HEK293 (cell line): ENCODE data around the gene HSPA8.

Source experiments
- CTCF ChIA-PET: fragments of 350-600 bp; formaldehyde crosslinking; extraction: SDS; loops from one replicate; lab custom pipeline; 2021; ENCODE audit warnings: antibody characterized with exemption; lab: Yijun Ruan, JAX
- POLR2A ChIA-PET: fragments of 300-600 bp; formaldehyde crosslinking; extraction: SDS; loops from one replicate; lab custom pipeline; 2020; ENCODE audit warnings: antibody characterized with exemption, inconsistent platforms; lab: Yijun Ruan, JAX
- H3K27ac ChIP-seq: fragments of 200-500 bp; sonication (Bioruptor generic); 2 replicates; pipeline ENCODE4 v1.5.1; 2014; ENCODE audit warnings: low read depth, low read length, control low read depth, inconsistent platforms; ENCODE audit errors: extremely low read depth
- H3K36me3 ChIP-seq, 2 experiments: fragments of 200-500 bp in 1 of 2; sonication (Bioruptor generic) in 1 of 2; 1 replicate in 1 of 2; 2 replicates in 1 of 2; pipeline ENCODE4 v1.5.1; 2014 to 2017; ENCODE audit warnings: inconsistent platforms in 2 of 2, low read length in 2 of 2; ENCODE audit not compliant: control insufficient read depth in 2 of 2, insufficient read depth in 1 of 2
- H3K4me1 ChIP-seq: fragments of 200-500 bp; sonication (Bioruptor generic); 2 replicates; pipeline ENCODE4 v1.5.1; 2014; ENCODE audit warnings: mild to moderate bottlenecking, low read length, inconsistent platforms; ENCODE audit not compliant: control insufficient read depth, insufficient read depth
- H3K4me3 ChIP-seq: 2 replicates; pipeline ENCODE4 v1.5.1; 2011; ENCODE audit warnings: low read depth, mild to moderate bottlenecking, control low read depth, low read length, moderate library complexity
- H3K9me3 ChIP-seq: fragments of 200-500 bp; sonication (Bioruptor generic); 2 replicates; pipeline ENCODE4 v1.5.1; 2014; ENCODE audit warnings: low read depth, low read length, inconsistent platforms; ENCODE audit not compliant: control insufficient read depth, insufficient read depth
- GLIS1 ChIP-seq: fragments of 450-650 bp; formaldehyde crosslinking; IDR thresholded peaks from 2 replicates; pipeline ENCODE4 v1.5.1; 2016; ENCODE audit warnings: missing biosample characterization, missing genetic modification characterization
- KLF16 ChIP-seq: fragments of 450-650 bp; formaldehyde crosslinking; IDR thresholded peaks from 2 replicates; pipeline ENCODE4 v1.5.1; 2017; ENCODE audit warnings: missing biosample characterization, missing genetic modification characterization
- PRDM2 ChIP-seq: fragments of 450-650 bp; formaldehyde crosslinking; IDR thresholded peaks from 2 replicates; pipeline ENCODE4 v1.5.1; 2016; ENCODE audit warnings: missing biosample characterization, missing genetic modification characterization, borderline replicate concordance
- YY1 ChIP-seq: fragments of 450-650 bp; formaldehyde crosslinking; IDR thresholded peaks from 2 replicates; pipeline ENCODE4 v1.5.1; 2018; ENCODE audit warnings: missing biosample characterization, missing genetic modification characterization
- YY2 ChIP-seq: fragments of 450-650 bp; formaldehyde crosslinking; IDR thresholded peaks from 2 replicates; pipeline ENCODE4 v1.5.1; 2016; ENCODE audit warnings: missing biosample characterization, missing genetic modification characterization
- ZBTB20 ChIP-seq: fragments of 450-650 bp; formaldehyde crosslinking; IDR thresholded peaks from 2 replicates; pipeline ENCODE4 v1.5.1; 2016; ENCODE audit warnings: missing biosample characterization, missing genetic modification characterization
- ZBTB49 ChIP-seq: fragments of 450-650 bp; formaldehyde crosslinking; IDR thresholded peaks from 2 replicates; pipeline ENCODE4 v1.5.1; 2016; ENCODE audit warnings: missing biosample characterization, missing genetic modification characterization, low read depth
- ZNF132 ChIP-seq: fragments of 450-650 bp; formaldehyde crosslinking; IDR thresholded peaks from 2 replicates; pipeline ENCODE4 v1.5.1; 2017; ENCODE audit warnings: missing biosample characterization, missing genetic modification characterization, borderline replicate concordance
- ZNF133 ChIP-seq: fragments of 450-650 bp; formaldehyde crosslinking; IDR thresholded peaks from 2 replicates; pipeline ENCODE4 v1.5.1; 2016; ENCODE audit warnings: missing biosample characterization, missing genetic modification characterization
- ZNF221 ChIP-seq: fragments of 450-650 bp; formaldehyde crosslinking; IDR thresholded peaks from 2 replicates; pipeline ENCODE4 v1.5.1; 2017; ENCODE audit warnings: missing biosample characterization, missing genetic modification characterization, borderline replicate concordance
- ZNF24 ChIP-seq: fragments of 450-650 bp; formaldehyde crosslinking; IDR thresholded peaks from 2 replicates; pipeline ENCODE4 v1.5.1; 2016; ENCODE audit warnings: missing biosample characterization, missing genetic modification characterization
- ZNF266 ChIP-seq: fragments of 450-650 bp; formaldehyde crosslinking; IDR thresholded peaks from 2 replicates; pipeline ENCODE4 v1.5.1; 2016; ENCODE audit warnings: missing biosample characterization, missing genetic modification characterization, low read depth
- ZNF394 ChIP-seq: fragments of 450-650 bp; formaldehyde crosslinking; IDR thresholded peaks from 2 replicates; pipeline ENCODE4 v1.5.1; 2016; ENCODE audit warnings: missing biosample characterization, missing genetic modification characterization, mild to moderate bottlenecking, moderate library complexity, borderline replicate concordance
- ZNF560 ChIP-seq: fragments of 450-650 bp; formaldehyde crosslinking; IDR thresholded peaks from 2 replicates; pipeline ENCODE4 v1.5.1; 2017; ENCODE audit warnings: missing biosample characterization, missing genetic modification characterization, borderline replicate concordance
- ZNF629 ChIP-seq: fragments of 450-650 bp; formaldehyde crosslinking; IDR thresholded peaks from 2 replicates; pipeline ENCODE4 v1.5.1; 2017; ENCODE audit warnings: missing biosample characterization, missing genetic modification characterization
- ZNF76 ChIP-seq: fragments of 450-650 bp; formaldehyde crosslinking; IDR thresholded peaks from 2 replicates; pipeline ENCODE4; 2016; ENCODE audit warnings: low read depth, missing biosample characterization, missing genetic modification characterization, borderline replicate concordance
- ZNF785 ChIP-seq: fragments of 450-650 bp; formaldehyde crosslinking; IDR thresholded peaks from 2 replicates; pipeline ENCODE4 v1.5.1; 2016; ENCODE audit warnings: missing biosample characterization, missing genetic modification characterization
- ZNF830 ChIP-seq: fragments of 450-650 bp; IDR thresholded peaks from 2 replicates; pipeline ENCODE4 v1.5.0; 2018; ENCODE audit warnings: missing biosample characterization, missing genetic modification characterization, low read depth, mild to moderate bottlenecking, moderate library complexity
- ZNF837 ChIP-seq: fragments of 450-650 bp; formaldehyde crosslinking; IDR thresholded peaks from 2 replicates; pipeline ENCODE4 v1.5.1; 2016; ENCODE audit warnings: missing biosample characterization, missing genetic modification characterization
- ZNF843 ChIP-seq: fragments of 450-650 bp; formaldehyde crosslinking; IDR thresholded peaks from 2 replicates; pipeline ENCODE4 v1.5.1; 2016; ENCODE audit warnings: missing biosample characterization, missing genetic modification characterization
- ZSCAN30 ChIP-seq: fragments of 450-650 bp; IDR thresholded peaks from 2 replicates; pipeline ENCODE4 v1.5.1; 2018; ENCODE audit warnings: missing biosample characterization, mild to moderate bottlenecking, missing genetic modification characterization, moderate library complexity
- TF ChIP-seq, protein P1 (sequence below): fragments of 450-650 bp; formaldehyde crosslinking; IDR thresholded peaks from 2 replicates; pipeline ENCODE4 v1.5.1; 2017; ENCODE audit warnings: missing biosample characterization, missing genetic modification characterization

Gene HSPA8

DNA sequence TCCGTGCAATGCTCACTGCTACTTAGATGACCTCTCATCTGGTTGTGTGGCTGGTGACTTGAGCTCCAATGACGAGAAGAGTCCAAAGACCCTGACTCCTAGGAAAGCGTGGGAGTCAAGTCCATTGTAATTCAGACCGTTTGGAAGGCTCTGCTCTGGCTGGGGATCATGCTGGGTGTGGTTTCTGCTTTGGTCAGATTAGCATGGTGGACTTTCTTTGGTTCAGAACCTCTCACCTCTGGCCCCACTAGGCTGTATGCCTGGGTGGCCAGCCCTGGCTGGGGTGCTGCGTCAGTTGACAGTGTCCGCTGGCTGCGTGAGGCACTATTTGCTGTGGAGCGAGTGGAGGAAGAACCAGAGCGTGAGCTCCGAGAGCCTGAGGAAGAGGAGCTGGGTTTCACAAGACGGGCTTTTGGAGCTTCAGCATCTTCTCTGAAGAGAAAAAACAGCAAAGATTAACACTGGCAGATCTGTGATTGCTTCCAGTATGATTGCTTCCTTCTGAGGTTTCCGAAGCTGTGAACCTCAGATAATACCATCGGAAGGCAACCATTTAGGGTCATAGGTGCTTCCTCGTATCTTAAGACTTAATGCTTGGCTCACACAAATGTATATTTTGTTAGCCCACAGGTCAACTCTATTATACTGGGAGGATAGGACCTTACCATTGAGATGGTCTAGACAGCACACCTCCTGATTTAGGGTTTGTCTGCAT is 11.6 kb upstream of the HSPA8 start (continued):
- TF ChIP-seq, protein P1, sequence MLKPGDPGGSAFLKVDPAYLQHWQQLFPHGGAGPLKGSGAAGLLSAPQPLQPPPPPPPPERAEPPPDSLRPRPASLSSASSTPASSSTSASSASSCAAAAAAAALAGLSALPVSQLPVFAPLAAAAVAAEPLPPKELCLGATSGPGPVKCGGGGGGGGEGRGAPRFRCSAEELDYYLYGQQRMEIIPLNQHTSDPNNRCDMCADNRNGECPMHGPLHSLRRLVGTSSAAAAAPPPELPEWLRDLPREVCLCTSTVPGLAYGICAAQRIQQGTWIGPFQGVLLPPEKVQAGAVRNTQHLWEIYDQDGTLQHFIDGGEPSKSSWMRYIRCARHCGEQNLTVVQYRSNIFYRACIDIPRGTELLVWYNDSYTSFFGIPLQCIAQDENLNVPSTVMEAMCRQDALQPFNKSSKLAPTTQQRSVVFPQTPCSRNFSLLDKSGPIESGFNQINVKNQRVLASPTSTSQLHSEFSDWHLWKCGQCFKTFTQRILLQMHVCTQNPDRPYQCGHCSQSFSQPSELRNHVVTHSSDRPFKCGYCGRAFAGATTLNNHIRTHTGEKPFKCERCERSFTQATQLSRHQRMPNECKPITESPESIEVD (tag by site-specific recombination), result no peak
- no peak for TF ChIP-seq ZNF843 (tag by site-specific recombination)
- no peak for TF ChIP-seq ZNF133 (tag by site-specific recombination)
- TF ChIP-seq ZBTB20 (tag by site-specific recombination), result no peak

- Histone ChIP-seq H3K9me3 (no peaks in the 10 kb centered on the region), H3K27ac (no peak overlapping the region), H3K4me1 (no peaks in the 10 kb centered on the region), H3K36me3 (no peaks in the 10 kb centered on the region), H3K4me3 (no peak overlapping the region)
- no peak for TF ChIP-seq ZSCAN30 (tag by site-specific recombination)
- no peak for TF ChIP-seq ZNF266 (tag by site-specific recombination)
- no peak for TF ChIP-seq ZNF76
- TF ChIP-seq ZNF837 (tag by site-specific recombination), result no peak
- no peak for TF ChIP-seq ZNF560
- TF ChIP-seq ZNF221 (tag by site-specific recombination), result no peak
- no peak for TF ChIP-seq PRDM2 (tag by site-specific recombination)
- no peak for TF ChIP-seq ZNF830 (tag by site-specific recombination)
- TF ChIP-seq GLIS1 (tag by site-specific recombination), result no peak
- TF ChIP-seq ZNF132 (tag by site-specific recombination), result no peak
- no peak for TF ChIP-seq KLF16 (tag by site-specific recombination)
- no peak for TF ChIP-seq YY2 (tag by site-specific recombination)
- no peak for TF ChIP-seq ZNF629 (tag by site-specific recombination)
- no peak for TF ChIP-seq ZNF785 (tag by site-specific recombination)
- no peak for TF ChIP-seq ZBTB49 (tag by site-specific recombination)
- TF ChIP-seq ZNF24 (tag by site-specific recombination), result no peak
- TF ChIP-seq ZNF394 (tag by site-specific recombination), result no peak
- no peak for TF ChIP-seq ZBTB20 (tag by site-specific recombination)
- TF ChIP-seq YY1 (tag by site-specific recombination), result no peak
- ChIA-PET POLR2A (interaction anchor here (2.5 kb wide), 1 partner anchor 11 kb away, joined by 13 read pairs; the partner anchor contains the start of gene HSPA8), CTCF (interaction anchor here (1.1 to 1.4 kb wide), 3 partner anchors 8 to 31 kb away, joined by 3 to 4 read pairs (median 3); no protein-coding TSS in a partner anchor)
Measured at GRCh38 chr11:123072762-123073161, 10.8 kb upstream of the HSPA8 start.
